H9 (cell line): Measurements from ENCODE around the gene TWSG1. TPM values are rescaled to one million over a fixed set of nuclear protein-coding genes. Genes with fewer than 3 reads are reported as not detected.

ENCODE experiments used
- total RNA-seq: library from RNA; stranded (reverse); gene quantifications from 2 replicates; pipeline ENCODE4 v1.2.1, GENCODE V29; 2021

The TWSG1 gene
- total RNA-seq, 1 experiment from 2014 or later, result 25.7 TPM

Other genes starting within 250 kb of the TWSG1 start
- gene NDUFV2, start 232.1 kb upstream of the TWSG1 start, total RNA-seq, result 206 and 207 TPM in 2 replicates
- 36.0 and 38.9 TPM in 2 replicates for gene ANKRD12, start 198.0 kb upstream of the TWSG1 start, total RNA-seq
- 49.6 and 51.0 TPM in 2 replicates for gene RALBP1, start 140.7 kb downstream of the TWSG1 start, total RNA-seq